ENCODE data around the gene ERGIC3. TPM values are rescaled to one million over a fixed set of nuclear protein-coding genes. Genes with fewer than 3 reads are reported as not detected.

The ERGIC3 gene
- total RNA-seq, 5 donors from 2014 or later (not counting 1 experiment from before 2014, with no cell fraction given) = 135 to 180 (median 166) TPM

- no peak overlapping the region for H3K4me3 ChIP-seq (ENCODE audit: control insufficient read depth in 1 of 2, extremely low read depth in 1 of 2, low read length in 1 of 2)
- H3K36me3 ChIP-seq (ENCODE audit: control insufficient read depth in 2 of 2, extremely low read depth in 1 of 2, insufficient read depth in 1 of 2, low read length in 1 of 2) = peaks cover 28 to 100% of the 10 kb centered on the region in 2 donors
- WGBS (ENCODE audit: insufficient coverage) = 76% methylated on average over 6 of the region's 8 CpGs
- no peaks in the 10 kb centered on the region for H3K9me3 ChIP-seq
- no peaks in the 10 kb centered on the region for H3K27me3 ChIP-seq (replicated peaks in 1 of 2; ENCODE audit: control insufficient read depth in 2 of 2, extremely low read depth in 1 of 2, insufficient read depth in 2 of 2, low read length in 1 of 2)
- ChIA-PET POLR2A (no interaction called here), CTCF (no interaction called here)
- peaks cover 0 to 17% of the 10 kb centered on the region in 2 experiments for H3K4me1 ChIP-seq (ENCODE audit: control insufficient read depth in 1 of 2, extremely low read depth in 1 of 2, insufficient read depth in 2 of 2, low read length in 2 of 2)
- Mint-ChIP-seq H3K4me1 (peaks cover 25 to 48% (median 43%) of the 10 kb centered on the region in 3 donors), H3K27ac (peak overlapping the region in 1 of 2 donors; percentile 4), H3K4me3 (no peak overlapping the region), H3K27me3 (no peaks in the 10 kb centered on the region), H3K36me3 (peaks cover 73% of the 10 kb centered on the region), H3K9me3 (no peaks in the 10 kb centered on the region)
- DNase-seq = peak in 1 of 35 experiments; percentile 11
- no peak for ATAC-seq (replicated peaks in 1 of 4)
- no peak overlapping the region for H3K27ac ChIP-seq (ENCODE audit: low read length)
Measured at GRCh38 chr20:35502352-35502751, 39.5 kb upstream of the ERGIC3 start.

DNA sequence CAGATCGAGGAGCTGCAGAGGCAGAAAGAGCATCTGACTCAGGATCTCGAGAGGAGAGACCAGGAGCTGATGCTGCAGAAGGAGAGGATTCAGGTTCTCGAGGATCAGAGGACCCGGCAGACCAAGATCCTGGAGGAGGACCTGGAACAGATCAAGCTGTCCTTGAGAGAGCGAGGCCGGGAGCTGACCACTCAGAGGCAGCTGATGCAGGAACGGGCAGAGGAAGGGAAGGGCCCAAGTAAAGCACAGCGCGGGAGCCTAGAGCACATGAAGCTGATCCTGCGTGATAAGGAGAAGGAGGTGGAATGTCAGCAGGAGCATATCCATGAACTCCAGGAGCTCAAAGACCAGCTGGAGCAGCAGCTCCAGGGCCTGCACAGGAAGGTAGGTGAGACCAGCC is 38.6 kb upstream of the ERGIC3 start:
- ChIA-PET CTCF (no interaction called here), POLR2A (interaction anchor here in 1 of 2 donors (0.6 to 1.1 kb wide), 2 partner anchors 12 to 33 kb away, joined by 3 read pairs; no protein-coding TSS in a partner anchor)
- H3K36me3 Mint-ChIP-seq = peaks cover 69% of the 10 kb centered on the region
- peaks cover 36 to 100% of the 10 kb centered on the region in 2 donors for H3K36me3 ChIP-seq (ENCODE audit: control insufficient read depth in 2 of 2, extremely low read depth in 1 of 2, insufficient read depth in 1 of 2, low read length in 1 of 2)
- H3K27ac Mint-ChIP-seq = peak overlapping the region in 1 of 2 donors; percentile 17
- H3K9me3 ChIP-seq = no peaks in the 10 kb centered on the region
- H3K27me3 Mint-ChIP-seq = no peaks in the 10 kb centered on the region
- 100% methylated on average over 10 of the region's 10 CpGs for WGBS (ENCODE audit: insufficient coverage)
- H3K4me3 ChIP-seq (ENCODE audit: control insufficient read depth in 1 of 2, extremely low read depth in 1 of 2, low read length in 1 of 2) = no peak overlapping the region
- no peaks in the 10 kb centered on the region for H3K9me3 Mint-ChIP-seq
- peaks cover 26 to 48% (median 43%) of the 10 kb centered on the region in 3 donors for H3K4me1 Mint-ChIP-seq
- no peak for ATAC-seq (replicated peaks in 1 of 4)
- DNase-seq = no peak
- peaks cover 0 to 17% of the 10 kb centered on the region in 2 experiments for H3K4me1 ChIP-seq (ENCODE audit: control insufficient read depth in 1 of 2, extremely low read depth in 1 of 2, insufficient read depth in 2 of 2, low read length in 2 of 2)
- no peak overlapping the region for H3K4me3 Mint-ChIP-seq
- no peaks in the 10 kb centered on the region for H3K27me3 ChIP-seq (replicated peaks in 1 of 2; ENCODE audit: control insufficient read depth in 2 of 2, extremely low read depth in 1 of 2, insufficient read depth in 2 of 2, low read length in 1 of 2)
- H3K27ac ChIP-seq (ENCODE audit: low read length) = no peak overlapping the region

DNA sequence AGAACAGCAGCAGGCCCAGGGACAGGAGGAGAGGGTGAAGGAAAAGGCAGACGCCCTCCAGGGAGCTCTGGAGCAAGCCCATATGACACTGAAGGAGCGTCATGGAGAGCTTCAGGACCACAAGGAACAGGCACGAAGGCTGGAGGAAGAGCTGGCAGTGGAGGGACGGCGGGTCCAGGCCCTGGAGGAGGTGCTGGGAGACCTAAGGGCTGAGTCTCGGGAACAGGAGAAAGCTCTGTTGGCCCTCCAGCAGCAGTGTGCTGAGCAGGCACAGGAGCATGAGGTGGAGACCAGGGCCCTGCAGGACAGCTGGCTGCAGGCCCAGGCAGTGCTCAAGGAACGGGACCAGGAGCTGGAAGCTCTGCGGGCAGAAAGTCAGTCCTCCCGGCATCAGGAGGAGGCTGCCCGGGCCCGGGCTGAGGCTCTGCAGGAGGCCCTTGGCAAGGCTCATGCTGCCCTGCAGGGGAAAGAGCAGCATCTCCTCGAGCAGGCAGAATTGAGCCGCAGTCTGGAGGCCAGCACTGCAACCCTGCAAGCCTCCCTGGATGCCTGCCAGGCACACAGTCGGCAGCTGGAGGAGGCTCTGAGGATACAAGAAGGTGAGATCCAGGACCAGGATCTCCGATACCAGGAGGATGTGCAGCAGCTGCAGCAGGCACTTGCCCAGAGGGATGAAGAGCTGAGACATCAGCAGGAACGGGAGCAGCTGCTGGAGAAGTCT is 37.9 kb upstream of the ERGIC3 start:
- Mint-ChIP-seq H3K4me3 (no peak overlapping the region), H3K27ac (peak overlapping the region; percentile 64 to 65), H3K27me3 (no peaks in the 10 kb centered on the region), H3K4me1 (peaks cover 26 to 48% (median 43%) of the 10 kb centered on the region in 3 donors), H3K9me3 (no peaks in the 10 kb centered on the region), H3K36me3 (peaks cover 71% of the 10 kb centered on the region)
- ATAC-seq (replicated peaks in 1 of 4) = no peak
- H3K27ac ChIP-seq (ENCODE audit: low read length) = no peak overlapping the region
- ChIA-PET CTCF (no interaction called here), POLR2A (interaction anchor here in 1 of 2 donors (0.6 to 1.1 kb wide), 3 partner anchors 12 to 153 kb away, joined by 3 read pairs; no protein-coding TSS in a partner anchor)
- H3K4me3 ChIP-seq (ENCODE audit: control insufficient read depth in 1 of 2, extremely low read depth in 1 of 2, low read length in 1 of 2) = no peak overlapping the region
- peaks cover 0 to 17% of the 10 kb centered on the region in 2 experiments for H3K4me1 ChIP-seq (ENCODE audit: control insufficient read depth in 1 of 2, extremely low read depth in 1 of 2, insufficient read depth in 2 of 2, low read length in 2 of 2)
- peaks cover 38 to 100% of the 10 kb centered on the region in 2 donors for H3K36me3 ChIP-seq (ENCODE audit: control insufficient read depth in 2 of 2, extremely low read depth in 1 of 2, insufficient read depth in 1 of 2, low read length in 1 of 2)
- 98% methylated on average over 16 of the region's 16 CpGs for WGBS (ENCODE audit: insufficient coverage)
- no peak for DNase-seq
- no peaks in the 10 kb centered on the region for H3K27me3 ChIP-seq (replicated peaks in 1 of 2; ENCODE audit: control insufficient read depth in 2 of 2, extremely low read depth in 1 of 2, insufficient read depth in 2 of 2, low read length in 1 of 2)
- H3K9me3 ChIP-seq = no peaks in the 10 kb centered on the region

GRCh38 chr20:35504751-35505150 is 37.1 kb upstream of the ERGIC3 start:
- Mint-ChIP-seq H3K36me3 (peaks cover 67% of the 10 kb centered on the region), H3K9me3 (no peaks in the 10 kb centered on the region), H3K4me3 (no peak overlapping the region), H3K27me3 (no peaks in the 10 kb centered on the region), H3K27ac (peak overlapping the region; percentile 42 to 80), H3K4me1 (peaks cover 26 to 48% (median 43%) of the 10 kb centered on the region in 3 donors)
- ChIA-PET POLR2A (interaction anchor here in 1 of 2 donors (0.6 kb wide), 1 partner anchor 152 kb away, joined by 3 read pairs; no protein-coding TSS in a partner anchor), CTCF (no interaction called here)
- Histone ChIP-seq H3K36me3 (ENCODE audit: control insufficient read depth in 2 of 2, extremely low read depth in 1 of 2, insufficient read depth in 1 of 2, low read length in 1 of 2) (peaks cover 42 to 100% of the 10 kb centered on the region in 2 donors), H3K27me3 (replicated peaks in 1 of 2; ENCODE audit: control insufficient read depth in 2 of 2, extremely low read depth in 1 of 2, insufficient read depth in 2 of 2, low read length in 1 of 2) (no peaks in the 10 kb centered on the region), H3K4me3 (ENCODE audit: control insufficient read depth in 1 of 2, extremely low read depth in 1 of 2, low read length in 1 of 2) (no peak overlapping the region), H3K4me1 (ENCODE audit: control insufficient read depth in 1 of 2, extremely low read depth in 1 of 2, insufficient read depth in 2 of 2, low read length in 2 of 2) (peaks cover 0 to 17% of the 10 kb centered on the region in 2 experiments), H3K27ac (ENCODE audit: low read length) (no peak overlapping the region), H3K9me3 (no peaks in the 10 kb centered on the region)
- DNase-seq (no peak), ATAC-seq (replicated peaks in 1 of 4) (no peak)
- 94% methylated on average over 3 of the region's 5 CpGs for WGBS (ENCODE audit: insufficient coverage)

- Mint-ChIP-seq H3K27ac (peak overlapping the region; percentile 80 to 82), H3K27me3 (no peaks in the 10 kb centered on the region), H3K9me3 (no peaks in the 10 kb centered on the region), H3K4me1 (peaks cover 26 to 48% (median 43%) of the 10 kb centered on the region in 3 donors), H3K4me3 (peak overlapping the region in 1 of 3 donors; percentile 33), H3K36me3 (peaks cover 61% of the 10 kb centered on the region)
- Histone ChIP-seq H3K4me1 (ENCODE audit: control insufficient read depth in 1 of 2, extremely low read depth in 1 of 2, insufficient read depth in 2 of 2, low read length in 2 of 2) (peaks cover 0 to 17% of the 10 kb centered on the region in 2 experiments), H3K36me3 (ENCODE audit: control insufficient read depth in 2 of 2, extremely low read depth in 1 of 2, insufficient read depth in 1 of 2, low read length in 1 of 2) (peaks cover 42 to 100% of the 10 kb centered on the region in 2 donors), H3K9me3 (no peaks in the 10 kb centered on the region), H3K27ac (ENCODE audit: low read length) (peak overlapping the region; percentile 23), H3K4me3 (ENCODE audit: control insufficient read depth in 1 of 2, extremely low read depth in 1 of 2, low read length in 1 of 2) (no peak overlapping the region), H3K27me3 (replicated peaks in 1 of 2; ENCODE audit: control insufficient read depth in 2 of 2, extremely low read depth in 1 of 2, insufficient read depth in 2 of 2, low read length in 1 of 2) (no peaks in the 10 kb centered on the region)
- CTCF ChIA-PET = no interaction called here
- DNase-seq (no peak), ATAC-seq (replicated peaks in 1 of 4) (no peak)
- POLR2A ChIA-PET = no interaction called here
- 63% methylated on average over 2 of the region's 3 CpGs for WGBS (ENCODE audit: insufficient coverage)
Measured at GRCh38 chr20:35506179-35506578, 35.7 kb upstream of the ERGIC3 start.

DNA sequence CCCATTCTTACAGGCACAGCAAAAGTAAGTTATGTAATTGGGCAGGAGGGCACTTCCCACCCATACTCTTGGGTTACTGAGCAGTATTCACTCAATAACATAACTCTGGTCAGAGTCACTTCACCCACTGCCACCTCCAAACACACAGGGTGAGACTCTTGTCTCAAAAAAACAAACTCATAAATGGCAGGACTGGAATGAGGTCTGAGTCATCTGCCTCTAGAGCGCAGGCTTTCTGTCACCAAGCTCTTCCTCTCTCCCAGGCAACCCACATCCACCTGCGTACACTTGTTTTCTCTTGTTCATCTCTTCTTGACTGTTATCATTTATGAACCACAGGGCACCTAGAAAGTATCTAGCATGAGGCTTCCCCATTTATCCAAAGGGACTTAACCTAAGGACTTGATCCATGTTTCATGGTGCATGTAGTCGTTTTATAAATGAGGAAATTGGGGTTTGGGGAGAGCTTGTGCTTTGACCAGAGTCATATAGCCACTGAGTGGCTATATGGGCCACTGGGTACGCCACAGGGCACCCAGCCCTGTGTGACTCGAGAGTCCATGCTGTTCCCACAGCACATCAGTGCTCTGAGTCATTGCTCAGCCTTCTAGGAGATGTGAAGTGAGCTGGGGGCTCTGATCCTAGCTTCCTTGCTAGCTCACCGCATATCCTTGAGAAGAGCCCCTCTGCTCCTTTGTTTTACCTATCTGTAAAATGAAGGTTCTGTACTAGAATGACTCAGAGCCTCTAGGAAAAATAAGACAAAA is 34.8 kb upstream of the ERGIC3 start:
- POLR2A ChIA-PET = no interaction called here
- H3K36me3 Mint-ChIP-seq = peaks cover 63% of the 10 kb centered on the region
- WGBS (ENCODE audit: insufficient coverage) = 80% methylated on average over 5 of the region's 6 CpGs

More for the DNA sequence above, 34.8 kb upstream of the ERGIC3 start:
- Mint-ChIP-seq H3K9me3 (no peaks in the 10 kb centered on the region), H3K27ac (peak overlapping the region; percentile 59 to 80), H3K27me3 (no peaks in the 10 kb centered on the region), H3K4me3 (no peak overlapping the region), H3K4me1 (peaks cover 26 to 45% (median 42%) of the 10 kb centered on the region in 3 donors)
- Histone ChIP-seq H3K4me3 (ENCODE audit: control insufficient read depth in 1 of 2, extremely low read depth in 1 of 2, low read length in 1 of 2) (no peak overlapping the region), H3K36me3 (ENCODE audit: control insufficient read depth in 2 of 2, extremely low read depth in 1 of 2, insufficient read depth in 1 of 2, low read length in 1 of 2) (peaks cover 35 to 100% of the 10 kb centered on the region in 2 donors), H3K9me3 (no peaks in the 10 kb centered on the region), H3K27ac (ENCODE audit: low read length) (no peak overlapping the region), H3K4me1 (ENCODE audit: control insufficient read depth in 1 of 2, extremely low read depth in 1 of 2, insufficient read depth in 2 of 2, low read length in 2 of 2) (peaks cover 0 to 17% of the 10 kb centered on the region in 2 experiments), H3K27me3 (replicated peaks in 1 of 2; ENCODE audit: control insufficient read depth in 2 of 2, extremely low read depth in 1 of 2, insufficient read depth in 2 of 2, low read length in 1 of 2) (no peaks in the 10 kb centered on the region)
- DNase-seq = no peak
- CTCF ChIA-PET = interaction anchor here in 1 of 2 donors (0.6 kb wide), 1 partner anchor 37 kb away, joined by 3 read pairs; no protein-coding TSS in a partner anchor
- peak in 3 of 4 experiments; percentile 66 to 74 (median 66) for ATAC-seq (replicated peaks in 1 of 4)
